ENCODE results near the gene PRDM7. TPM values are rescaled to one million over a fixed set of nuclear protein-coding genes. Genes with fewer than 3 reads are reported as not detected.

PRDM7 gene
- total RNA-seq, 1 experiment from 2014 or later: not detected

DNA sequence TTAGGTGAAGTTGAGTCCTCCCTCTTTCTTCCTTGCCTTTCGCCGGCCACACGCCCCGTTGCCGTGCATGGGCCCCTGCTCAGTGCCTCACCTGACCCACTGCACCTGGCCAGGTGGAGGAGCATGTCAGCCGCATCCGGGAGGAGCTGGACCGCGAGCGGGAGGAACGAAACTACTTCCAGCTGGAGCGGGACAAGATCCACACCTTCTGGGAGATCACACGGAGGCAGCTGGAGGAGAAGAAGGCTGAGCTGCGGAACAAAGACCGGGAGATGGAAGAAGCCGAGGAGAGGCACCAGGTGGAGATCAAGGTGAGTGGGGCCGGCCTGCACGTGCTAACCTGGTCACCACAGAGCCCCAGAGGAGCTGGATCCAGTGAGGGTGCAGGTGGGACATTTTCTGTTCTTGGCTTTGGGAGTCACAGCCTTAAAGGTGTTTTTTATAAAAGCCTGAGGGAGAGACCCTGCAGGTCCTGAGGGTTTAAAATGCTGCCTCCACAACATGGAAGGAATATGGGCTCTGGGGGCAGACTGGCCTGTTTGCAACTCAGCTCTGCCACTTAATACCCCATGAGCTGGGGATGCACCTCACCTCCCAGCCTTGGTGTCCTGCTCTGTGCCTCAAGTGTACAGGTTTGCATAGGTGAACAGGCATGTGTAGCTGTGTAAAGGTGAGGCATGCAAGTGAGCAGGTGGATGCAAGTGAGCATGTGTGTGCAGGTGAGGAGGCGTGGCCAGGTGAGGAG, 45.8 kb downstream of the PRDM7 start:
- no peaks in the 10 kb centered on the region for H3K9me2 ChIP-seq (replicated peaks; ENCODE audit: insufficient read depth, low read length)
- no peak overlapping the region for H3K27ac ChIP-seq (ENCODE audit: low read length)
- no peak overlapping the region for H2AFZ ChIP-seq (ENCODE audit: low read length)
- H3K9ac ChIP-seq (ENCODE audit: low read length): no peak overlapping the region
- H3K4me1 ChIP-seq (ENCODE audit: low read length): peaks cover 2% of the 10 kb centered on the region; the same call in 1 of the 2 replicates
- H4K20me1 ChIP-seq (ENCODE audit: insufficient read depth, low read depth, low read length): 0 out of 2 replicates have a peak, but pooled peaks cover 6% of the 10 kb centered on the region
- no peaks in the 10 kb centered on the region for H3K9me3 ChIP-seq (ENCODE audit: low read length)
- no peak overlapping the region for H3K4me3 ChIP-seq (ENCODE audit: low read length)
- H3K36me3 ChIP-seq (ENCODE audit: insufficient read depth, low read length): no peaks in the 10 kb centered on the region
- no peak overlapping the region for H3K4me2 ChIP-seq (ENCODE audit: low read depth, low read length, poor library complexity, severe bottlenecking)
- DNase-seq: no peak
- H3K79me2 ChIP-seq (ENCODE audit: low read length): no peaks in the 10 kb centered on the region
- no peaks in the 10 kb centered on the region for H3K27me3 ChIP-seq (ENCODE audit: low read length)

DNA sequence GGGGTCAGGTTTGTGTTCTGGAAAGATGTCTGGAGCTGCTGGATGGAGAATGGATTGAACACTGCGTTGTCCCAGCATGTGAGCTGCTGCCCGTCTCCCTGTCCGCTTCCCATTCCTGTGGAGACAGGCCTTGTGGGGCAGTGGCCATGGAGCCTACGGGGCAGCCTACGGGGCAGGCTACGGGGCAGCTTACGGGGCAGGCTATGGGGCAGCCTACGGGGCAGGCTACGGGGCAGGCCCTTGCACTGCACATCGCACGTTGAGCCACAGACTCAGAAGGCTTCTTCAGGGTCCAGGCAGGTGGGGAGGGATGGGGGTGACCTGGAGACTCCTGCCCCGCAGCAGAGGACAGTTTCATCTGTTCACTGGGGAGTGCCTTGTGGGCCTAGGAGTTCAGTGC, 48.1 kb downstream of the PRDM7 start:
- H3K4me3 ChIP-seq (ENCODE audit: low read length): no peak overlapping the region
- no peaks in the 10 kb centered on the region for H3K79me2 ChIP-seq (ENCODE audit: low read length)
- H3K9ac ChIP-seq (ENCODE audit: low read length): no peak overlapping the region
- DNase-seq: no peak
- no peaks in the 10 kb centered on the region for H3K9me3 ChIP-seq (ENCODE audit: low read length)
- H4K20me1 ChIP-seq (ENCODE audit: insufficient read depth, low read depth, low read length): no peaks in the 10 kb centered on the region
- peaks cover 2% of the 10 kb centered on the region; the same call in 1 of the 2 replicates for H3K4me1 ChIP-seq (ENCODE audit: low read length)
- no peaks in the 10 kb centered on the region for H3K9me2 ChIP-seq (replicated peaks; ENCODE audit: insufficient read depth, low read length)
- H3K4me2 ChIP-seq (ENCODE audit: low read depth, low read length, poor library complexity, severe bottlenecking): no peak overlapping the region
- H3K27me3 ChIP-seq (ENCODE audit: low read length): no peaks in the 10 kb centered on the region
- H2AFZ ChIP-seq (ENCODE audit: low read length): no peak overlapping the region
- H3K36me3 ChIP-seq (ENCODE audit: insufficient read depth, low read length): no peaks in the 10 kb centered on the region
- no peak overlapping the region for H3K27ac ChIP-seq (ENCODE audit: low read length)

DNA sequence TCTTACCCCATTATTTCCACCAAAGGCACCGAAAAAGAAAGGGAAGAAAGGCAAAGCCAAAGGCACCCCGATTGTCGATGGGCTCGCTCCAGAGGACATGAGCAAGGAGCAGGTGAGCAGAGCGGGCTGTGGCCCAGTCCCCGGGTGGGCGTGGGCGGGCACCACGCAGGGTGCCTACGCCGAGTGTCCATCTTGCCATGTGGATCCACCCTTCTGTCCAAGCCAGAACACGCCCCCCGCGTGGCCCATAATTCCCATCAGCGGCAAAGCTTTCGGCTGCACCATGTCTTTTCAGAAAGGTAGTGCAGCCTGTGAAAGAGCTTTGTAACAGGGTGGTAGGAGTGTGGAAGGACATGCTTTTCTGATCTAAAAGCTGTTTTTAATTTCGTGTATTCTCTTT, 49.5 kb downstream of the PRDM7 start:
- Histone ChIP-seq H3K4me1 (ENCODE audit: low read length) (peaks cover 2% of the 10 kb centered on the region; the same call in 1 of the 2 replicates), H3K9ac (ENCODE audit: low read length) (no peak overlapping the region), H2AFZ (ENCODE audit: low read length) (no peak overlapping the region), H3K36me3 (ENCODE audit: insufficient read depth, low read length) (no peaks in the 10 kb centered on the region), H3K9me3 (ENCODE audit: low read length) (no peaks in the 10 kb centered on the region), H3K9me2 (replicated peaks; ENCODE audit: insufficient read depth, low read length) (no peaks in the 10 kb centered on the region), H3K79me2 (ENCODE audit: low read length) (no peaks in the 10 kb centered on the region), H3K27ac (ENCODE audit: low read length) (no peak overlapping the region), H3K4me2 (ENCODE audit: low read depth, low read length, poor library complexity, severe bottlenecking) (no peak overlapping the region), H3K4me3 (ENCODE audit: low read length) (no peak overlapping the region), H3K27me3 (ENCODE audit: low read length) (no peaks in the 10 kb centered on the region), H4K20me1 (ENCODE audit: insufficient read depth, low read depth, low read length) (no peaks in the 10 kb centered on the region)
- DNase-seq: no peak

DNA sequence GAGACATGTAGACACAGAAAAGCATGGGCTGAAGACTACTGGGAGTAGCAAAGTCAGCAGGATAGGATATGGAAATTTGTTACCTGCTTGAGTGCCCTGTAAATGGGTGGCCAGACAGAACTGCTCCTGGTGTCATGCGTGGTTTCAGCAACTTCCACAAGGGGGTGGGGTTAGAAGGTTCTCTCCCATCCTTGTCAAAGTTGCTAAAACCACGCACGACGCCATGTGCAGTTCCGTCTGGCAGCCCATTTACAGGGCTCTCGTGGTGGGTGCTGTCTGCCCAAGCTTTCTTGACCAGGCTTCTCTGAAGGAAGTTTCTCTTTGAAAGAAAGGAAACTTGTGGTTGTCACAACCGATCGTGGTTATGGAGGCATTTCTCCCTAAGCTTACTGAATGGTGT, 51.0 kb downstream of the PRDM7 start:
- Histone ChIP-seq H3K36me3 (ENCODE audit: insufficient read depth, low read length) (no peaks in the 10 kb centered on the region), H3K9ac (ENCODE audit: low read length) (no peak overlapping the region), H3K27me3 (ENCODE audit: low read length) (no peaks in the 10 kb centered on the region), H4K20me1 (ENCODE audit: insufficient read depth, low read depth, low read length) (0 out of 2 replicates have a peak, but pooled peaks cover under 1% of the 10 kb centered on the region), H3K4me1 (ENCODE audit: low read length) (peaks cover 2% of the 10 kb centered on the region; the same call in 1 of the 2 replicates), H3K4me3 (ENCODE audit: low read length) (no peak overlapping the region), H3K9me2 (replicated peaks; ENCODE audit: insufficient read depth, low read length) (no peaks in the 10 kb centered on the region), H3K79me2 (ENCODE audit: low read length) (no peaks in the 10 kb centered on the region), H2AFZ (ENCODE audit: low read length) (no peak overlapping the region), H3K27ac (ENCODE audit: low read length) (no peak overlapping the region), H3K9me3 (ENCODE audit: low read length) (no peaks in the 10 kb centered on the region), H3K4me2 (ENCODE audit: low read depth, low read length, poor library complexity, severe bottlenecking) (no peak overlapping the region)
- DNase-seq: no peak

DNA sequence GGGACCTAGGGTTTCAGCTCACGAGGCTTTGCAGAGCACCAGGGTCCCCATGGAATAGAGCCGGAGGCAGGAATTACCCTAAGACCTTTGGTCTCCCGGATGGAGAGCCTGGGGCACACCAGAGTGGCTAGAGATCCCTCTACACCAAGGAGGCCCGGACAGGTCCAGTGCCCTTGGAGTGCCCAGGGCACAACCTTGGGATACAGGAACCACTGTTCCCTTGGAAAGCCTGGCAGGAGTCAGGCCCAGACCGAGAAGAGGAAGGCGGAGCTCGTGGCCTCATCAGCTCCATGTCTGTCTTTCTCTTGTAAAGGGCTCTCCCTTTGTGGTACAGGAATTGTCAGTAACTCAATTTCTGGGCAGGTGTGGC, 54.1 kb downstream of the PRDM7 start:
- DNase-seq: no peak
- no peak overlapping the region for H3K27ac ChIP-seq (ENCODE audit: low read length)

DNA sequence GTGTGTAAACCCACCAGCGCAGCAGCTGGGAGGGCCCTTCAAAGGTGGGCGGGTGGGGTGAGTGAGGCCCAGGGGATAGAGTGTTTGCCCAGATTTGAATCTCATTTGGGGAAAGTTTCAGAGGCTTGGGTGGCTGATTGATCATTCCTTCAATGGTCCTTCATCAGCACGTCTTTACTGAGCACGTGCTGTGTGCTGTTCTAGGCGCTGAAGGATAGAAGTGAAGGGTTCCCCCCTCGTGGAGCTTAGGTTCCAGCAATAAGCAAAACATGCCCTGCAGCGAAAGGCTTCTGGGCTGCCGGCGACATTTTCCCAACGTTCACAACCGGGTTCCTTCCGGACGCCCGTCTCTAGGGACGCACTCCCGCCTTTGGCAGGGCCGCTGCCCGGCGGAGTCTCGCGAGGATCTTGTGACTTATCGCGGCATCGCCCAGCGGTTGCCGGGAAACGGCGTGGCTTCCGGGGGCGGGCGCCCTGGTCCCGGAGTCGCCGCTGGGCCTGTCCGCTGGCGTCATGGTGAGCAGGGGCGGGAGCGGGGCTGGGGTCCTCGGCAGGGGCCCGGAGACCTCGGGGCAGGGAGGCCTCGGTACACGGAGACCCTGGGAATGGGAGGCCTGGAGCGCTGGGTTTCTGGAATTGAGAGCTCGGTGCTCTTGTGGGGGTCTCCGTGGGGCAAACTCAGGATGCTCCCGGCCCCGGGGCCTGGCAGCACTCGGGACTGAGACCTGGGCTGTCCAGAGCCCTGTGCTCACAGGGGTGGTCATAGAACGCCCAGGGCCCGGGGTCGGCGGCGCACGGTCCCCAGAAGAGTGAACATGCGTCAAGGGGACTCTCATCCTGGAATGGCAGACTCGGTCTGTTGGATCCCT, 54.7 kb downstream of the PRDM7 start:
- H3K9ac ChIP-seq (ENCODE audit: low read length): no peak overlapping the region

More for the DNA sequence above, 54.1 kb downstream of the PRDM7 start:
- Histone ChIP-seq H3K4me2 (ENCODE audit: low read depth, low read length, poor library complexity, severe bottlenecking) (no peak overlapping the region), H3K4me3 (ENCODE audit: low read length) (no peak overlapping the region), H3K9ac (ENCODE audit: low read length) (no peak overlapping the region), H3K36me3 (ENCODE audit: insufficient read depth, low read length) (no peaks in the 10 kb centered on the region), H3K9me2 (replicated peaks; ENCODE audit: insufficient read depth, low read length) (no peaks in the 10 kb centered on the region), H3K9me3 (ENCODE audit: low read length) (no peaks in the 10 kb centered on the region), H3K79me2 (ENCODE audit: low read length) (no peaks in the 10 kb centered on the region), H3K27me3 (ENCODE audit: low read length) (no peaks in the 10 kb centered on the region), H4K20me1 (ENCODE audit: insufficient read depth, low read depth, low read length) (0 out of 2 replicates have a peak, but pooled peaks cover 11% of the 10 kb centered on the region), H3K4me1 (ENCODE audit: low read length) (peaks cover 11% of the 10 kb centered on the region), H2AFZ (ENCODE audit: low read length) (no peak overlapping the region)

DNA sequence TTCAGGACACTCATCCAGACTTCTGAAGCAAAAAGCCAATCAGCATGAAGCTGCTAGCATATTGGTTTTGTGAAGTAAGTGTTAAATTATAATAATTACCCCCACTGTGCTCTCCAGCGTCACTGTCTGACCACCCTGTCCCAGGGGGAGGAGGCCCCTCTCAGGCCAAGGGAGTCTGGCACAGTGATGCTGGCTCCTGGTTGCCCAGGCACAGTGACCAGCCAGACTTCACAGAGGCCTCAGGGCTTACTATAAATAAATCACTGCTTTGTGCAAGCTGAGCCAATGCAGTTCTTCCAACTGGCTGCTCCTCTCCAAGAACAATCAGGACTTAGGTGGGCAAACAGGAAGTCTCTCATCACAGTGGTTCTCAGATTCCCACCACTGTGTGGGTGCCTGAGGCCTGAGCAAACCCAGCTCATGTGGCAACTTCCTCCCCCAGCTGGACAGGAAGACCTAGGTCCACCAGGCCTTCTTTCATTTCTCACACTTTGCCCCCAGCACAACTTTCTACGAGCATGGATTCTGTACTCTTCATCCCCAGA, 56.2 kb downstream of the PRDM7 start:
- no peak overlapping the region for H3K4me3 ChIP-seq (ENCODE audit: low read length)
- no peak overlapping the region for H3K27ac ChIP-seq (ENCODE audit: low read length)
- H3K9ac ChIP-seq (ENCODE audit: low read length): no peak overlapping the region
- H3K36me3 ChIP-seq (ENCODE audit: insufficient read depth, low read length): no peaks in the 10 kb centered on the region
- no peaks in the 10 kb centered on the region for H3K9me2 ChIP-seq (replicated peaks; ENCODE audit: insufficient read depth, low read length)
- no peak overlapping the region for H2AFZ ChIP-seq (ENCODE audit: low read length)
- peaks cover 11% of the 10 kb centered on the region for H3K4me1 ChIP-seq (ENCODE audit: low read length)
- H3K27me3 ChIP-seq (ENCODE audit: low read length): no peaks in the 10 kb centered on the region
- no peaks in the 10 kb centered on the region for H3K79me2 ChIP-seq (ENCODE audit: low read length)
- peaks cover 14% of the 10 kb centered on the region; the same call in 1 of the 2 replicates for H4K20me1 ChIP-seq (ENCODE audit: insufficient read depth, low read depth, low read length)
- no peaks in the 10 kb centered on the region for H3K9me3 ChIP-seq (ENCODE audit: low read length)
- no peak for DNase-seq
- no peak overlapping the region for H3K4me2 ChIP-seq (ENCODE audit: low read depth, low read length, poor library complexity, severe bottlenecking)

More for the DNA sequence above, 54.7 kb downstream of the PRDM7 start:
- H3K79me2 ChIP-seq (ENCODE audit: low read length): no peaks in the 10 kb centered on the region
- no peak overlapping the region for H3K4me2 ChIP-seq (ENCODE audit: low read depth, low read length, poor library complexity, severe bottlenecking)
- no peak overlapping the region for H3K4me3 ChIP-seq (ENCODE audit: low read length)
- H3K4me1 ChIP-seq (ENCODE audit: low read length): peaks cover 11% of the 10 kb centered on the region
- H3K27me3 ChIP-seq (ENCODE audit: low read length): no peaks in the 10 kb centered on the region
- no peaks in the 10 kb centered on the region for H3K36me3 ChIP-seq (ENCODE audit: insufficient read depth, low read length)
- H2AFZ ChIP-seq (ENCODE audit: low read length): no peak overlapping the region
- no peaks in the 10 kb centered on the region for H3K9me3 ChIP-seq (ENCODE audit: low read length)
- peaks cover 14% of the 10 kb centered on the region; the same call in 1 of the 2 replicates for H4K20me1 ChIP-seq (ENCODE audit: insufficient read depth, low read depth, low read length)
- no peaks in the 10 kb centered on the region for H3K9me2 ChIP-seq (replicated peaks; ENCODE audit: insufficient read depth, low read length)
- no peak for DNase-seq
- H3K27ac ChIP-seq (ENCODE audit: low read length): no peak overlapping the region

Measured in Karpas-422 (cell line).